ENCODE data around the gene UNC13C. TPM values are rescaled to one million over a fixed set of nuclear protein-coding genes. Genes with fewer than 3 reads are reported as not detected.

UNC13C gene
- total RNA-seq, 2 experiments from 2014 or later: not detected

DNA sequence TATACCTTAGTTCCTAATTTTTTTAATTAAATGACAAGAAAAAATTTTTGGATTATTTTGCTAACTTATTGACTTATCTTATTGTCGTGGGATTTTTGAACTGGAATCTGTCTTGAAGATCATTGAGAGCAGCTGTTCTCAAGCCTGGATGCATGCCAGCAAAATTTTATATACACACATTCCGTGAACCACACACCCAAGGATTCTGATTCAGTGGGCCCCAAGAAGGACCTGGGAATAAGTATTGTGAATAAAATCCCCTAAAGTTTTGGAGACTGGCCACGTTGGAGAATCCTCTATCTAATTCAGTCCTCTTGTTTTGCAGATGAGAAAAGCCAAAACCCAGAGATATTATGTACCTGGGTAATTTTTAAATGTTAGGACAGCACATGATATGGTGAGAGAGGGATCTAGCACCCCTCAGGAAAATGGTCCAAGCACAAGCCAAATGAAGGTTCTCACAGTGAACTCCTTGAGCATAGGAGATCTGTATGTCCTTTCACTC, 55.2 kb downstream of the UNC13C start:
- Histone ChIP-seq H3K9me3 (ENCODE audit: low read length) (no peaks in the 10 kb centered on the region), H3K4me2 (ENCODE audit: low read length) (no peak overlapping the region), H3K4me3 (ENCODE audit: low read depth, low read length, poor library complexity, severe bottlenecking) (no peak overlapping the region), H3K4me1 (ENCODE audit: insufficient read depth, low read length, poor library complexity, severe bottlenecking) (no peaks in the 10 kb centered on the region), H2AFZ (ENCODE audit: low read length) (no peak overlapping the region), H3K36me3 (ENCODE audit: insufficient read depth, low read length) (no peaks in the 10 kb centered on the region), H3K9me2 (ENCODE audit: insufficient read depth, low read length) (no peaks in the 10 kb centered on the region), H4K20me1 (ENCODE audit: insufficient read depth, low read length) (no peaks in the 10 kb centered on the region), H3K27ac (ENCODE audit: low read depth, low read length, poor library complexity, severe bottlenecking) (no peak overlapping the region), H3K79me2 (ENCODE audit: insufficient read depth, low read depth, low read length) (no peaks in the 10 kb centered on the region)
- intact Hi-C loops (cut with micrococcal nuclease; ENCODE audit: unreplicated experiment): no loop called here
- ChIA-PET POLR2A (no interaction called here), CTCF (ENCODE audit: unreplicated experiment) (interaction anchor here (0.5 kb wide), 1 partner anchor 472 kb away, joined by 5 read pairs; no protein-coding TSS in a partner anchor)
- DNase-seq (ENCODE audit: low spot score): no peak
- TF ChIP-seq, protein P1, sequence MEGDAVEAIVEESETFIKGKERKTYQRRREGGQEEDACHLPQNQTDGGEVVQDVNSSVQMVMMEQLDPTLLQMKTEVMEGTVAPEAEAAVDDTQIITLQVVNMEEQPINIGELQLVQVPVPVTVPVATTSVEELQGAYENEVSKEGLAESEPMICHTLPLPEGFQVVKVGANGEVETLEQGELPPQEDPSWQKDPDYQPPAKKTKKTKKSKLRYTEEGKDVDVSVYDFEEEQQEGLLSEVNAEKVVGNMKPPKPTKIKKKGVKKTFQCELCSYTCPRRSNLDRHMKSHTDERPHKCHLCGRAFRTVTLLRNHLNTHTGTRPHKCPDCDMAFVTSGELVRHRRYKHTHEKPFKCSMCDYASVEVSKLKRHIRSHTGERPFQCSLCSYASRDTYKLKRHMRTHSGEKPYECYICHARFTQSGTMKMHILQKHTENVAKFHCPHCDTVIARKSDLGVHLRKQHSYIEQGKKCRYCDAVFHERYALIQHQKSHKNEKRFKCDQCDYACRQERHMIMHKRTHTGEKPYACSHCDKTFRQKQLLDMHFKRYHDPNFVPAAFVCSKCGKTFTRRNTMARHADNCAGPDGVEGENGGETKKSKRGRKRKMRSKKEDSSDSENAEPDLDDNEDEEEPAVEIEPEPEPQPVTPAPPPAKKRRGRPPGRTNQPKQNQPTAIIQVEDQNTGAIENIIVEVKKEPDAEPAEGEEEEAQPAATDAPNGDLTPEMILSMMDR (conservative IDR thresholded peaks at IDR 0.05; ENCODE audit: low read length): no peak
- TF ChIP-seq EZH2phosphoT487 (IDR thresholded peaks at IDR 0.05; ENCODE audit: borderline replicate concordance, low read depth, low read length): no peak
- no TSS peak for BruUV-seq (replicated peaks)

DNA sequence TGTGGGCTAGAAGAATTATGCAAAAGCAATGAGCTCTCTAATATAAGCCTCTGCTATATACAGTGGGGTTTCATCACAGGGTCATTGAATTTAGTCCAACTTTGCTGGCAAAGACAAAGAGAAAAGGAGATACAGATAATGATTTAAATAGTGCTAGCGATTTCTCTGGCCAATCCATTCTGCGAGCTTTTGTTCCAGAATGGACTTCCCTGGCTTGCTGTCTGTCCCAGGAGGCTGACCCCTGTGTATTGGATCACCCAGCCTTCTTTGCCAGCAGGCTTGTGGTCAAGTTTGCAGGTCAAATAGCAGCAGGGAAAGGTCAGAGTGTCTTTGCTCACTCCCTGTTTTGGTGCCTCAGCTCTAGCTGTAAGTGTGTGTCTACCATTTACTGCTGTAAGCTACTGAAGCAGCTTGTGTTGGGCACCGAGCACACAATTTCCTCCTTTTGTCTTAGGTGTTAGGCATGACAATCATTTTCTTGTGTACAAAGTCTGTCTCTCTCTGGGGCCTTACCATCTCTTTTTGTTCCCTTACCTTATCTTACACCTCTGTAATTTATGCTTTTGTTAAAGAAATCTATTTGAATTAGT, 55.7 kb downstream of the UNC13C start:
- CTCF ChIA-PET (ENCODE audit: unreplicated experiment): interaction anchor here (0.5 kb wide), 1 partner anchor 471 kb away, joined by 5 read pairs; no protein-coding TSS in a partner anchor
- Histone ChIP-seq H3K4me2 (ENCODE audit: low read length) (no peak overlapping the region), H3K9me3 (ENCODE audit: low read length) (no peaks in the 10 kb centered on the region), H4K20me1 (ENCODE audit: insufficient read depth, low read length) (no peaks in the 10 kb centered on the region), H3K4me3 (ENCODE audit: low read depth, low read length, poor library complexity, severe bottlenecking) (no peak overlapping the region), H2AFZ (ENCODE audit: low read length) (no peak overlapping the region), H3K27ac (ENCODE audit: low read depth, low read length, poor library complexity, severe bottlenecking) (no peak overlapping the region), H3K79me2 (ENCODE audit: insufficient read depth, low read depth, low read length) (no peaks in the 10 kb centered on the region), H3K36me3 (ENCODE audit: insufficient read depth, low read length) (no peaks in the 10 kb centered on the region), H3K4me1 (ENCODE audit: insufficient read depth, low read length, poor library complexity, severe bottlenecking) (no peaks in the 10 kb centered on the region), H3K9me2 (ENCODE audit: insufficient read depth, low read length) (no peaks in the 10 kb centered on the region)
- intact Hi-C loops (cut with micrococcal nuclease; ENCODE audit: unreplicated experiment): no loop called here
- POLR2A ChIA-PET: no interaction called here
- BruUV-seq (replicated peaks): no TSS peak
- no peak for DNase-seq (ENCODE audit: low spot score)
- TF ChIP-seq, protein P1 (conservative IDR thresholded peaks at IDR 0.05; ENCODE audit: low read length): no peak
- no peak for TF ChIP-seq EZH2phosphoT487 (IDR thresholded peaks at IDR 0.05; ENCODE audit: borderline replicate concordance, low read depth, low read length)

DNA sequence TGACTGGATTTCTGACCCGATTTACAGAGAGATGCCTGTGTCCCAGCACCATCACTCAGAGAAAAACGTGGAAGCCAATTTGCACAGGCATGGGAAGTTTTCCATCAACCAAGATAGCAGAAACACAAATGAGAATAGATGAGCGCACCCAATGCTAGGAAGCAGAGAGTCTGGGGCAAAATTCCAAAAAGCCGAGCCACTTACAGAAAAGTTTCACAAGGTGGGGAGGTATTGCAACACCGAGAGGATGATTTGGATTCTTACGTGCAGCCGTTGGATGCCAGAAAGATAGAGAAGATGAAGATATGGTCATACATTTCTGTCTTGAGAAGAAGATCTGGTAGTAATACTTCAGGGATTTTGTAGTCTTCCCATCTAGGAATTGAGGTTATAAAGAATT, 57.4 kb downstream of the UNC13C start:
- Histone ChIP-seq H3K36me3 (ENCODE audit: insufficient read depth, low read length) (no peaks in the 10 kb centered on the region), H2AFZ (ENCODE audit: low read length) (no peak overlapping the region), H3K4me1 (ENCODE audit: insufficient read depth, low read length, poor library complexity, severe bottlenecking) (no peaks in the 10 kb centered on the region), H3K4me3 (ENCODE audit: low read depth, low read length, poor library complexity, severe bottlenecking) (no peak overlapping the region), H3K9me3 (ENCODE audit: low read length) (no peaks in the 10 kb centered on the region), H4K20me1 (ENCODE audit: insufficient read depth, low read length) (no peaks in the 10 kb centered on the region), H3K79me2 (ENCODE audit: insufficient read depth, low read depth, low read length) (no peaks in the 10 kb centered on the region), H3K9me2 (ENCODE audit: insufficient read depth, low read length) (no peaks in the 10 kb centered on the region), H3K4me2 (ENCODE audit: low read length) (no peak overlapping the region), H3K27ac (ENCODE audit: low read depth, low read length, poor library complexity, severe bottlenecking) (no peak overlapping the region)
- BruUV-seq (replicated peaks): no TSS peak
- ChIA-PET POLR2A (no interaction called here), CTCF (ENCODE audit: unreplicated experiment) (no interaction called here)
- TF ChIP-seq, protein P1 (conservative IDR thresholded peaks at IDR 0.05; ENCODE audit: low read length): no peak
- no peak for DNase-seq (ENCODE audit: low spot score)
- intact Hi-C loops (cut with micrococcal nuclease; ENCODE audit: unreplicated experiment): no loop called here

Measured in OCI-LY7 (cell line).